ENCODE measurements around the gene SLC38A6.

DNA sequence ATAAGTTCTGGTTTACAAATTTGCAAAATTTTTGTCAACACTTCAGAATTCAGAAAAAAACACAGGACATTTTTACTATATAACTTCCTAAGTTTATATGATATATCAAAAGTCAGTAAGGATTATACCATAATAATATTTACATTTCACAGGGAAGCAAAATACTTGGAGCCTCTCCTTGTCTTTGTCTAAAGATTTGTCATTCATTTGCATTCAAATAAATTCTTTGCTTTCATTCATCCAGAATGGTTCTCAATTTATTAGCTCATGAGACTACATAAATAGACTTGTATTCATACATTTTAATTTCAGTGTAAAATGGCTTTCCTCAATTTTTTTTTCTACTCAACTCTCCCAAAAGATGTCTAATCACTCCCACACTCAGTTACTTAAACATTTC lies 96.4 kb downstream of the SLC38A6 start:
- TF ChIP-seq, protein P1, sequence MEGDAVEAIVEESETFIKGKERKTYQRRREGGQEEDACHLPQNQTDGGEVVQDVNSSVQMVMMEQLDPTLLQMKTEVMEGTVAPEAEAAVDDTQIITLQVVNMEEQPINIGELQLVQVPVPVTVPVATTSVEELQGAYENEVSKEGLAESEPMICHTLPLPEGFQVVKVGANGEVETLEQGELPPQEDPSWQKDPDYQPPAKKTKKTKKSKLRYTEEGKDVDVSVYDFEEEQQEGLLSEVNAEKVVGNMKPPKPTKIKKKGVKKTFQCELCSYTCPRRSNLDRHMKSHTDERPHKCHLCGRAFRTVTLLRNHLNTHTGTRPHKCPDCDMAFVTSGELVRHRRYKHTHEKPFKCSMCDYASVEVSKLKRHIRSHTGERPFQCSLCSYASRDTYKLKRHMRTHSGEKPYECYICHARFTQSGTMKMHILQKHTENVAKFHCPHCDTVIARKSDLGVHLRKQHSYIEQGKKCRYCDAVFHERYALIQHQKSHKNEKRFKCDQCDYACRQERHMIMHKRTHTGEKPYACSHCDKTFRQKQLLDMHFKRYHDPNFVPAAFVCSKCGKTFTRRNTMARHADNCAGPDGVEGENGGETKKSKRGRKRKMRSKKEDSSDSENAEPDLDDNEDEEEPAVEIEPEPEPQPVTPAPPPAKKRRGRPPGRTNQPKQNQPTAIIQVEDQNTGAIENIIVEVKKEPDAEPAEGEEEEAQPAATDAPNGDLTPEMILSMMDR (IDR thresholded peaks at IDR 0.05) = no peak
- TF ChIP-seq EZH2 (IDR thresholded peaks at IDR 0.05) = no peak
